Esophagus squamous epithelium (tissue), 5 donors: ENCODE measurements around the gene RAB23. TPM values are rescaled to one million over a fixed set of nuclear protein-coding genes. Genes with fewer than 3 reads are reported as not detected.

Experiments
- DNase-seq: peaks from one replicate; lab custom pipeline; 2025; lab: John Stamatoyannopoulos, UW
- H3K27ac ChIP-seq, 4 donors: fragments of 200-600 bp; sonication (generic); one replicate each; pipeline ENCODE4 v1.5.1; 2016 to 2019; ENCODE audit warnings: mild to moderate bottlenecking in 1 of 4
- H3K27me3 ChIP-seq, 4 donors: fragments of 200-600 bp; sonication (generic); 1 replicate in 3 of 4; 2 replicates in 1 of 4; pipeline versions ENCODE4 v1.5.1 to v1.6.0; 2017 to 2021; ENCODE audit warnings: antibody characterized with exemption in 1 of 4
- H3K36me3 ChIP-seq, 3 donors: fragments of 200-600 bp; sonication (generic); one replicate each; pipeline ENCODE4 v1.5.1; 2016 to 2019
- H3K4me1 ChIP-seq, 3 donors: fragments of 200-600 bp; sonication (generic); one replicate each; pipeline ENCODE4 v1.5.1; 2017 to 2019
- H3K4me3 ChIP-seq, 4 donors: fragments of 200-600 bp; sonication (generic); 1 replicate in 3 of 4; 2 replicates in 1 of 4; pipeline ENCODE4 v1.5.1; 2016 to 2019; ENCODE audit warnings: mild to moderate bottlenecking in 2 of 4, moderate library complexity in 1 of 4
- H3K9me3 ChIP-seq, 3 donors: fragments of 200-600 bp; sonication (generic); one replicate each; pipeline ENCODE4 v1.5.1; 2016 to 2019
- CTCF ChIP-seq, 6 experiments: fragments of 450-650 bp in 4 of 6; fragments of 200-600 bp in 2 of 6; sonication (generic) in 2 of 6; IDR thresholded peaks; one replicate each; pipeline ENCODE4 v1.5.1; 2016 to 2019; ENCODE audit warnings: antibody characterized with exemption in 6 of 6, mild to moderate bottlenecking in 4 of 6, moderate library complexity in 4 of 6
- POLR2A ChIP-seq, 4 donors: fragments of 450-650 bp; IDR thresholded peaks; one replicate each; pipeline ENCODE4 v1.6.1; 2017; ENCODE audit warnings: antibody characterized with exemption in 4 of 4, mild to moderate bottlenecking in 4 of 4, moderate library complexity in 3 of 4
- WGBS, 2 donors: methylation state at CpG; one replicate each; pipeline ENCODE4 v1.1.5; 2018; 5-methylcytosine and 5-hydroxymethylcytosine counted together
- intact Hi-C: fragments of 100-400 bp; cut with DNase I; formaldehyde crosslinking; loops from one replicate; pipeline ENCODE4 v1.15.0; 2022
- total RNA-seq, 4 donors: library from RNA; depleted of rRNA; stranded (reverse); fragments of >200 nt; gene quantifications; one replicate each; pipeline ENCODE4 v1.1.0, GENCODE V29; 2016
- donor health status: DM: yes; HTN: yes; CAD: no.

The RAB23 gene
- total RNA-seq, 4 donors from 2014 or later: 1.5 to 17.2 (median 5.9) TPM

DNA sequence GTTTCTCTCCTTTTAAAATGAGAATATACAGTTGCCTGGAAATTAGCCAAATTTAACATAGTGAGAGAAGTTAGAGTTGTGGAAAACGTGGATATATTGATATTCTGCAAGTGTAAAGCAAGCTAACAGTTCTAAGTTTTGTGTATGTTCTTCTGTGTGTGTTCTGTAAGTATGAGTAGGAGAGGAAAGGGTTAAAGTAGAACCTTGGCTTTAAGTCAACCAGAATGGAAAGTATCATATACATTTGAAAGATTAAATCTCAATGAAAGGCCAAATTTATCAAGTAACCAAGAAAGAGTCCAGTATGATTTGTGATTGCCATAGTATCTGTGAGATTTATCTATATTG lies 80.0 kb downstream of the RAB23 start:
- 75 to 81% methylated on average over 1 of the region's 1 CpG for WGBS, 2 donors
- no peak overlapping the region for H3K27ac ChIP-seq
- no peaks in the 10 kb centered on the region for H3K9me3 ChIP-seq
- no peak for DNase-seq
- H3K4me3 ChIP-seq: no peak overlapping the region
- TF ChIP-seq CTCF (IDR thresholded peaks at IDR 0.05): no peak
- H3K4me1 ChIP-seq: no peaks in the 10 kb centered on the region
- intact Hi-C loops: no loop called here
- H3K36me3 ChIP-seq: peaks cover 0 to 72% (median 0%) of the 10 kb centered on the region in 3 donors
- no peaks in the 10 kb centered on the region for H3K27me3 ChIP-seq

DNA sequence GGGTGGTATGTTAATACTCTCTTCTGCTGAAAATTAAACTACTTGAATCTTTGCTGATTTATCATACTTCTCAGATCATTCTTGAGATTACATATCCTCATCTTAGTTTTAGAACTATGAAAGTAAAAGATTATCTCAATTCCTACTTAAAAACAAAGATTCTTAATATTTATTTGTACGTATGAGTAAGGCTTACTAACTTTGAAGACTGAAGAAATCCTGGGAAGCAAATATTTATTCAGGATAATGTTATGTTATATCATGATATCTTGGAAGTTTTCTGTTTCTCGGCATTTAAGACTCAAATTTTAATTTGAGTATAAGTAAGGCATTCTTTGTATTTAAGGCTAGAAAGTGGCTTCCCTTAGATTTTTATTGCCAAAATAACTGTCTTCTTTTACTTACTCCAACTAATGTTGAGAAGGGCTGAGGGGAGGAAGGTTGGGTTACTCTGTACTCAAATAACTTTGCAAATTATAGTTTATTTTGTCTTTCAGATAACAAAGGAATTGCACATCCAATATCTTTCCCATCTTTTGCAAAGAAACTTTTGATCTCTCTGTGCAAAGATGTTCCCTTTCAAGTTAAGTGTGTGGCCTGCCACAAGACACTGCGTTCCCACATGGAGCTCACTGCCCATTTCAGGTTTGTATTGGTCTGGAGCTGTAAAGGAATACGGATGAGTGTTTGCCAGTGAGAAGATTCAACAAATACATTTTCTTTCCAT lies 80.5 kb downstream of the RAB23 start:
- Histone ChIP-seq H3K4me1 (no peaks in the 10 kb centered on the region), H3K27ac (no peak overlapping the region)
- 83 to 87% methylated on average over 4 of the region's 4 CpGs for WGBS, 2 donors

DNA sequence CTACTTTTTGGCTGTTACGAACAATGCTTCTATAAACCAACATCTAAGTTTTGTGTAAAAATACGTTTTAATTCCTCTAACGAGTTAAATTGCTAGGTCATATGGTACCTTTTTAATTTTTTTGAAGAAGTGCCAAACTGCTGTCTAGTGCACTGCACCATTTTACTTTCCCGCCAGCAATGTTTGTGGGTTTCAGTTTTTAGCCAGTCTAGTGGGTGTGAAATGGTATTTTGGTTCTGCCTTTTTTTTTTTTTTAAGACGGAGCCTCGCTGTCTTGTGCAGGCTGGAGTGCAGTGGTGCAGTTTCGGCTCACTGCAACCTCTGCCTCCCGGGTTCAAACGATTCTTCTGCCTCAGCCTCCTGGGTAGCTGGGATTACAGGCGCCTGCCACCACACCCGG lies 84.1 kb downstream of the RAB23 start:
- no peaks in the 10 kb centered on the region for H3K4me1 ChIP-seq
- H3K27me3 ChIP-seq: no peaks in the 10 kb centered on the region
- peaks cover 0 to 72% (median 6%) of the 10 kb centered on the region in 3 donors for H3K36me3 ChIP-seq
- intact Hi-C loops: no loop called here
- H3K4me3 ChIP-seq: no peak overlapping the region
- DNase-seq: no peak
- WGBS, 2 donors: 89 to 93% methylated on average over 8 to 9 of the region's 11 CpGs
- TF ChIP-seq CTCF (IDR thresholded peaks at IDR 0.05) (no peak), POLR2A (IDR thresholded peaks at IDR 0.05) (no peak)
- H3K27ac ChIP-seq: no peak overlapping the region
- no peaks in the 10 kb centered on the region for H3K9me3 ChIP-seq

More for the DNA sequence above, 80.5 kb downstream of the RAB23 start:
- intact Hi-C loops: no loop called here
- Histone ChIP-seq H3K36me3 (peaks cover 0 to 72% (median 0%) of the 10 kb centered on the region in 3 donors), H3K4me3 (no peak overlapping the region), H3K27me3 (no peaks in the 10 kb centered on the region), H3K9me3 (no peaks in the 10 kb centered on the region)
- DNase-seq: no peak
- TF ChIP-seq POLR2A (IDR thresholded peaks at IDR 0.05) (no peak), CTCF (IDR thresholded peaks at IDR 0.05) (no peak)

DNA sequence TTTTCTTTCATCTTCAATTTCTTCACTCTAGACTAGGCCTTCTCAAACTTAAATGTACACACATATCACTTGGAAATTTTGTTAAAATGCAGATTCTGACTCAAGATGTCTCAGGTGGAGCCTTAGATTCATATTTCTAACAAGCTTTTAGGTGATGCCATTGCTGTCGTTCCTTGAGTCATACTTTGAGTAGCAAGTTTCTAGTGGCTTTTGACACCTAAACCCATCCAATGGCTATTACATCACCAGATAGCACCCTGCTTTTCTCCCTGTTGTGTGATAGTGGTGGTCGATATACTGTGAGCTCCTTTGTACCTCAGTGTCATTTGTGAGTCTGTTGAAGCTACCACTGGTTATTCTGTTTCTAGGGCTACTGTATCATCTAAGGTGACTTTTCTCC lies 84.8 kb downstream of the RAB23 start:
- no peaks in the 10 kb centered on the region for H3K9me3 ChIP-seq
- no peaks in the 10 kb centered on the region for H3K27me3 ChIP-seq
- H3K4me1 ChIP-seq: no peaks in the 10 kb centered on the region
- DNase-seq: no peak
- no peak for TF ChIP-seq CTCF (IDR thresholded peaks at IDR 0.05)
- no peak for TF ChIP-seq POLR2A (IDR thresholded peaks at IDR 0.05)
- no peak overlapping the region for H3K4me3 ChIP-seq
- 85 to 95% methylated on average over 2 of the region's 2 CpGs for WGBS, 2 donors
- peaks cover 0 to 72% (median 6%) of the 10 kb centered on the region in 3 donors for H3K36me3 ChIP-seq
- intact Hi-C loops: no loop called here
- H3K27ac ChIP-seq: no peak overlapping the region

Other genes with a start within 250 kb of the RAB23 start
- gene KIAA1586, start 175.6 kb downstream of the RAB23 start, total RNA-seq: 1 to 10 TPM; 1.6 to 7.6 (median 4.2) TPM
- gene ZNF451, start 132.1 kb downstream of the RAB23 start, total RNA-seq: 10 to 100 TPM; 21.5 to 52.5 (median 29.5) TPM
- 1 to 10 TPM in 3 of 4 donors, under 1 TPM in 1; 0.38 to 6.7 (median 1.5) TPM for gene BAG2, start 50.0 kb downstream of the RAB23 start, total RNA-seq
- gene PRIM2, start 95.3 kb upstream of the RAB23 start, total RNA-seq: 10 to 100 TPM in 2 of 4 donors, 1 to 10 TPM in 2; 4.1 to 10.9 (median 9.8) TPM